Endothelial cell of umbilical vein (primary cell): ENCODE results near the gene MYOM3.

ENCODE experiments used
- EZH2 ChIP-seq: IDR thresholded peaks from 2 replicates; pipeline ENCODE4 v1.6.1; 2012; ENCODE audit warnings: borderline replicate concordance, low read depth, mild to moderate bottlenecking, moderate library complexity, low read length, inconsistent platforms; ENCODE audit not compliant: severe bottlenecking
- FOS ChIP-seq: IDR thresholded peaks from 2 replicates; pipeline ENCODE4 v1.6.1; 2011; ENCODE audit warnings: mild to moderate bottlenecking, low read length, moderate library complexity, borderline replicate concordance; ENCODE audit not compliant: insufficient read depth
- MYC ChIP-seq: IDR thresholded peaks from one replicate; pipeline ENCODE4 v1.6.1; 2011; ENCODE audit warnings: mild to moderate bottlenecking, low read depth, low read length
- POLR2A ChIP-seq: IDR thresholded peaks from 2 replicates; pipeline ENCODE4 v1.6.1; 2012; ENCODE audit warnings: low read depth, mild to moderate bottlenecking, control low read depth, low read length
- POLR2AphosphoS5 ChIP-seq: IDR thresholded peaks from 2 replicates; pipeline ENCODE4 v1.6.1; 2012; ENCODE audit warnings: low read depth, mild to moderate bottlenecking, control low read depth, low read length, moderate library complexity; ENCODE audit not compliant: insufficient read depth
- TF ChIP-seq, protein P1 (sequence below), 2 donors: IDR thresholded peaks; 1 replicate in 1 of 2; 2 replicates in 1 of 2; pipeline ENCODE4 v1.5.1; 2011; ENCODE audit warnings: low read length in 2 of 2, mild to moderate bottlenecking in 2 of 2, moderate library complexity in 2 of 2, control low read depth in 1 of 2, inconsistent platforms in 1 of 2, low read depth in 1 of 2; ENCODE audit not compliant: insufficient read depth in 1 of 2; ENCODE audit errors: extremely low read depth in 1 of 2

- TF ChIP-seq, protein P1, sequence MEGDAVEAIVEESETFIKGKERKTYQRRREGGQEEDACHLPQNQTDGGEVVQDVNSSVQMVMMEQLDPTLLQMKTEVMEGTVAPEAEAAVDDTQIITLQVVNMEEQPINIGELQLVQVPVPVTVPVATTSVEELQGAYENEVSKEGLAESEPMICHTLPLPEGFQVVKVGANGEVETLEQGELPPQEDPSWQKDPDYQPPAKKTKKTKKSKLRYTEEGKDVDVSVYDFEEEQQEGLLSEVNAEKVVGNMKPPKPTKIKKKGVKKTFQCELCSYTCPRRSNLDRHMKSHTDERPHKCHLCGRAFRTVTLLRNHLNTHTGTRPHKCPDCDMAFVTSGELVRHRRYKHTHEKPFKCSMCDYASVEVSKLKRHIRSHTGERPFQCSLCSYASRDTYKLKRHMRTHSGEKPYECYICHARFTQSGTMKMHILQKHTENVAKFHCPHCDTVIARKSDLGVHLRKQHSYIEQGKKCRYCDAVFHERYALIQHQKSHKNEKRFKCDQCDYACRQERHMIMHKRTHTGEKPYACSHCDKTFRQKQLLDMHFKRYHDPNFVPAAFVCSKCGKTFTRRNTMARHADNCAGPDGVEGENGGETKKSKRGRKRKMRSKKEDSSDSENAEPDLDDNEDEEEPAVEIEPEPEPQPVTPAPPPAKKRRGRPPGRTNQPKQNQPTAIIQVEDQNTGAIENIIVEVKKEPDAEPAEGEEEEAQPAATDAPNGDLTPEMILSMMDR (IDR thresholded peaks at IDR 0.05; ENCODE audit: extremely low read depth in 1 of 2, insufficient read depth in 1 of 2, low read depth in 1 of 2, low read length in 2 of 2): no peak
- TF ChIP-seq POLR2A (no peak), MYC (no peak), FOS (no peak), EZH2 (no peak), POLR2AphosphoS5 (no peak)
Observed at GRCh38 chr1:24110642-24111261, 1.2 kb downstream of the MYOM3 start.
